GOT3 (cell line): Measurements from ENCODE around the gene BMP4.

Source experiments
- DNase-seq: peaks from one replicate; lab custom pipeline; 2025; ENCODE audit warnings: mixed read lengths; lab: John Stamatoyannopoulos, UW

Gene BMP4

GRCh38 chr14:53943751-53944083, 12.9 kb downstream of the BMP4 start:
- no peak for DNase-seq

- DNase-seq, result no peak
Observed at GRCh38 chr14:53942970-53943750, 13.5 kb downstream of the BMP4 start.

GRCh38 chr14:53938136-53938837, 18.3 kb downstream of the BMP4 start:
- no peak for DNase-seq

- no peak for DNase-seq
Observed at GRCh38 chr14:53934778-53935414, 21.7 kb downstream of the BMP4 start.

DNA sequence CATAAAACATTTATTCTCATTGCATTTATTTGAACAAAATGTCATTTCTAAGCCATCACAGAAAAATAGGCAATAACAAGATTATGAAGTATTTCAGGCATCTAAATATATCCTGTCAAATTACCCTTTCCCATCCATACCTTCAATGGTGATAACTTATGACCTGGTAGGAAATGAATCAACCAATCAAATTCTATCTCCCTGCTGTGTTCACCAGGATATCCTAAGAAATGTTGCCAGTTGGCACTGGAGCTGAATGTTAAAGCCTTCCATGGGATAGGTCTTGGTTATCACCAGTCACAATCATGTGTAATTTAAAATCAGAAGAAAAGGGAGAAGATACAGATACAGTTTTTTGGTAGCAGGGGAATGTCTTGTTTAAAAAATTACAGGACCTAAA, 23.7 kb downstream of the BMP4 start:
- DNase-seq, result no peak

DNA sequence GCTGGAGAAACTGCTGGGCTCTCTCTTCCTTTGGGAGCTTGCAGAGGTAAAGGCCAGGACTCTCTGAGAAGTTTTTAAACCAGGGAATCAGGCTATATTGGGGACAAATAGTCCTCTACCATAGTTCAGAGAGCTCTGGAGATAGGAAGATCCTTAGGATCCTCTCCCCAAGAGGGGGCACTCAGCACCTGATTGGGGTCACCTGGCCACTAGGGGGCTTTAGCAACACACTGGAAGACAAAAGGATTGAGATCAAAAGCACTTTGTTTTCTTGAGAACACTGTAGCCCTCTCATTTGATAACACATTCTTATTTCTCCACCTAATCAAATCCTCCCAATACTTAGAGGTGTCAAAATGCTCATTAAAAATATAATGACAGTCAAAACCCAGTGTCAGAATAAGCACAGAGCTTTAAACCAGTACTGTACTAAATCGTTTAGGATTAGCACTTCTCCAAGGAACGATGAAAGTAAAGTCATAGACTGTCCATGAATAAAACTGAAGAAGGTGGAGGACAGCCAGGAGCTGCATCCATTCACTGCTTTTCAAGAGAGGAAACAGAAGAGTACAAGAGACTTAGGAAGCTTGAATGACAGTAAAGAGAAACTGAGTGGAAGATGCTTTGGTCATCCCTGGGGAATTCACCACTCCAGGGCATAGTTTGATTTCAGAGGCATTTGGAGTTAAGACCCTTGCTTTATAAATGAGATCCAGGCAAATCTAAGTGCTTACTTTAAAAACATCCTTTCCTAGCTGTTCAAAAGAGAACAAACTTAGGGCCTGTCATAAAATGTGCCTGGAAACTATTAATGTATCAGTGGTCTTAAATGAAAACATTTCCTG, 26.5 kb downstream of the BMP4 start:
- no peak for DNase-seq

DNA sequence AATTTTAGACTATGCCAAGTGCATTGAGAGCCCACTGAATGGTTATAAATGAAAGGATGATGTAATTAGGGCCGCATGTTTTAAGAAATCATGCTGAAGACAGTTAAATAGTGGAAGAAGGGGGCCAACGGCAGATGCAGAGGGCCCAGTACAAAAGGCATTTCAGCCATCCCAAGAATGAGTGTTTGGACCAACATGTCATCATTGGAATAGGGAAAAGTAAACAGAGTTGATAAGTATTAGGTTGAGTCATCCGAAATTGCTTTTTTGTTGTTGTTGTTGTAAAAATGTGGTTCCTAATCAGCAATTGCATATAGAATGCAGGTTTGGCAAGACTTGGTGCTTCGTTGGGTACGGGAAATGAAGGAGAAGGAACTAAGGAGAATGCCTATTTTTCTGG, 29.5 kb downstream of the BMP4 start:
- DNase-seq, result no peak

GRCh38 chr14:53925201-53925766, 31.3 kb downstream of the BMP4 start:
- no peak for DNase-seq

DNA sequence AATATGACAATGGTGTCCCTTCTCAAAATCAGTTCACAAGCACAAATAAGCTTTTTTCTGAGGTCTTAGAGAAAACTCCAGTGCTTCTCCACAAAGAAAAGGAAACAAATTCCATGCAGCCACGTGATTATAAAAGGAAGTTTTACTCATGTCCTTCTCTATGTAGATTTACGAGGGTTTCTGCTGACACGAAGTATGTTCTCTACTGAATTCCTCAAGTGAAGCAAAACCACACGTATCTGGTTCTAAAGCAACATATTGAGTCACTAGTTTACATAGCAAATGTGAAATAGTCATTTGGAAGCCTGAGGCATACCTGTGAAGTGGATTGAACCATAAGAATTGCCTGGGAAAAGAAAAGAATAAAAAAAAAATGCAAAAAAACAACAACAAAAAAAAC, 31.9 kb downstream of the BMP4 start:
- DNase-seq, result no peak

DNA sequence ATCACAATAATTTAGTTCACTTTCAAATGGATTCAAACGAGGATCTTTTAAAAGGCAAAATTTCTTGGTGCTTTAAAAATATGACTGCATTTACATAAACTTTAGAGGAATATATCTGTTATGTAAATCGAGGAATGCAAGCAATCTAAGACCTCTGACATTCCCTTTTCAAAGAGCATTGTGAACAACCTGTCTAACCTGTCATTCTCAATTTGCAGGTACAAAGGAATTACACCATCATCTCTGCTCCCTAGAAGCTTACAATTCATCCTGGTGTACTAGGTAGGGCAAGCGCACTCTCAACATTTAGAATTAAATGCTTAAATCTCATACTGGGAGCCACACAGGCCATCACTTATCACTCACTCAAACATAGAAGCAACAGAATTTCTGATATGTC, 35.6 kb downstream of the BMP4 start:
- DNase-seq, result no peak

GRCh38 chr14:53916239-53916638, 40.4 kb downstream of the BMP4 start:
- DNase-seq, result no peak

DNA sequence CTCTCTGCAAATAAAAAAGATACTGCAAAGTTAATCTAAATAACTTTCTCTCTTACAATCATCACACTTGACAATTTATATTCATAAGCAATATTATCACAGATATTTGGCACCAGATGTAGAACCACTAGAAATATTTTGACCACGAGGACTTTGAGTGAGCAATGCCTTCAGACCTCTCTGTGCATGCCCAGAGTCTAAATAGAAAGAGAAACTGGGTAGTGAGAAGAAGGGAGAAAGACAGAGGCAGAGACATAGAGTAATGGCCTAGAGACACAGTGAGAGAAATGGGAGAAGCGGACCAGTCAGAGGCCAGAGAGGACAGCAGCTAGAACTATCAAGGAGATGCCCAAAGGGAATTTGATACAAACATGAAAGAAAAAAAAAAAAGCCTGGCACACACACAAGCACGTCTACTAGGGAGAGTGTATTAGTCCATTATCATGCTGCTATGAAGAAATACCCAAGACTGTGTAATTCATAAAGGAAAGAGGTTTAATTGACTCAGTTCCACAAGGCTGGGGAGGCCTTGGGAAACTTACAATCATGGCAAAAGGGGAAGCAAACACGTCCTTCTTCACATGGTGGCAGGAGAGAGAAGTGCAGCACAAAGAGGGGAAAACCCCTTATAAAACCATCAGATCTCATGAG, 41.1 kb downstream of the BMP4 start:
- DNase-seq, result no peak

- no peak for DNase-seq
Observed at GRCh38 chr14:53912021-53912420, 44.6 kb downstream of the BMP4 start.

DNA sequence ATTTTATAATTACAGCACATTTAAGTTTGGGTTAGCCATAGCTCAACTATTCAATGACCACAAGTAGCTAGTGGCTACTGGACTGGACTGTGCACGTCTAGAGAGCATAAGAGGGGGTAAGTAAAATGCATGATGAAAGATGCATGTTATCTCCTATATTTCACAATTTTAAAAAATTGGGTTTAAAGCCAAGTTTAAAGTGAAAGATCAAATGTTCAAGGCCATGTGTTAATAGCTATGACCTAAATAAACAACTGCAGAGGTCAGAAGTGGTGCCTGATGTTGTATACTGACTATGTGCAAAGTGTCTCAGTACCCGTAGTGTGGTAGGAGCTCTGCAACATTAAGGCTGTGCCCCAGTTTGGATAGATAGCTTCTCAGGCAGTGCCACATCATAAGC, 48.2 kb downstream of the BMP4 start:
- DNase-seq, result no peak

DNA sequence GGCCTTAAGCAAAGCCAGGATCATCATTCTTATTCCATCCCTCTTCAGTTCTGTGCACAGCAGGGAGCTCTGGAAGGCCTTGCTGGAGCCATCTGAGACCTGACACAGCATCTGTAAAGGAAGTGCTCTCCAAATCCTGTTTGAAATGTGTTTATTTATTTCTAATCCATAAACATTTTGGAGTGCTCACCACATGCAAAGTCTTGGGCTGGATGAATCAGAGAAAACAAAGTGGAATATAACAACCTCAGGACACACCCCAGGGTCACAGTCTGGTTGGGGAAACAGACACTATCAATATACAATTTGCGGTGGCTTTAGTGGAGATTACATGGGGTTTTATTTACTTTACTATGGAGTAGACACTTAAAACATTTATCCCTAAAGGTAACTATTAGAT, 54.3 kb downstream of the BMP4 start:
- no peak for DNase-seq

DNA sequence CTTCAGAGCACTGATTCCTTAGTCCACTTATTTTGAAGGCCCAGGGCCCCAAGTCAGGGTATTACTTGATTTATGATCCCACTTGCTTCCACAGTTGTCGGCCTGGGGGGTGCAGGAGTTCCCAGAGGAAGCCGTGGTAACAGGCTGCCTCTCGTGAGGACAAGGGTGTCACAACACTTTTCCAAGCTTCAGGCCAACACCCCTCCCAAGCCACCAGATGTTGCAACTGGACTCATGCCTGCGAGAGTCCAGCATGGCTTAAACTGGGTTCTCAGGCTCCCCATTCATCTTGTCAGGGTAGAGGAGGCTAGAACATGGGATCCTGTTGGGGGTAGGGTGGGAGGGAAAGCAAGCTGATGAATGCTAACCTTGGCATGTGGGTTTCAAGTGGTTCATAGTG, 56.1 kb downstream of the BMP4 start:
- DNase-seq, result no peak
